CD4-positive, alpha-beta T cell treated with Interleukin-4 for 4 hours (primary cell): ENCODE measurements around the gene KRT40.

ENCODE experiments used
- DNase-seq: peaks from one replicate; pipeline ENCODE4 v3.0.0-alpha.2; 2020

Gene KRT40

GRCh38 chr17:40950176-40950575 is 34.0 kb downstream of the KRT40 start:
- no peak for DNase-seq

GRCh38 chr17:40949418-40949817 is 34.7 kb downstream of the KRT40 start:
- DNase-seq: no peak

- DNase-seq: no peak
Measured at GRCh38 chr17:40947929-40948328, 36.2 kb downstream of the KRT40 start.

GRCh38 chr17:40945414-40945813 is 38.7 kb downstream of the KRT40 start:
- no peak for DNase-seq

GRCh38 chr17:40944531-40944930 is 39.6 kb downstream of the KRT40 start:
- no peak for DNase-seq

- no peak for DNase-seq
Measured at GRCh38 chr17:40942553-40942952, 41.6 kb downstream of the KRT40 start.

GRCh38 chr17:40940266-40940665 is 43.9 kb downstream of the KRT40 start:
- no peak for DNase-seq

- DNase-seq: no peak
Measured at GRCh38 chr17:40938981-40939380, 45.1 kb downstream of the KRT40 start.

- no peak for DNase-seq
Measured at GRCh38 chr17:40937384-40937819, 46.7 kb downstream of the KRT40 start, which contains the start of gene KRT23. Gene KRT23 (minus strand): TSS chr17:40937646. CDS start chr17:40936603, 1,043 bp downstream.

GRCh38 chr17:40936976-40937375 is 47.1 kb downstream of the KRT40 start:
- no peak for DNase-seq

GRCh38 chr17:40936437-40936971 is 47.6 kb downstream of the KRT40 start:
- no peak for DNase-seq

- DNase-seq: no peak
Measured at GRCh38 chr17:40935624-40936023, 48.5 kb downstream of the KRT40 start.

GRCh38 chr17:40932608-40933007 is 51.5 kb downstream of the KRT40 start:
- DNase-seq: no peak

- DNase-seq: no peak
Measured at GRCh38 chr17:40931311-40931710, 52.8 kb downstream of the KRT40 start.
